ENCODE data around the gene PALD1.

- no peak for TF ChIP-seq CTCF (IDR thresholded peaks at IDR 0.05; ENCODE audit: low read depth, low read length, poor library complexity, severe bottlenecking)
- TF ChIP-seq EZH2phosphoT487 (IDR thresholded peaks at IDR 0.05; ENCODE audit: borderline replicate concordance, low read length), result no peak
Observed at GRCh38 chr10:70586348-70586930, 107.9 kb downstream of the PALD1 start.

All from DOHH2 (cell line).